NCI-H2171 (cell line): Measurements from ENCODE around the gene LMX1B.
"Not testable (repeated sequence)": the region's sequence is repeated elsewhere in the genome, so short reads cannot be mapped to it uniquely, and the experiment has no call there.

Experiments
- DNase-seq: peaks from one replicate; lab custom pipeline; 2025; lab: John Stamatoyannopoulos, UW

LMX1B gene

GRCh38 chr9:126697330-126697729, 83.6 kb downstream of the LMX1B start:
- DNase-seq, result no peak

GRCh38 chr9:126698251-126698650, 84.5 kb downstream of the LMX1B start:
- DNase-seq, result no peak

DNA sequence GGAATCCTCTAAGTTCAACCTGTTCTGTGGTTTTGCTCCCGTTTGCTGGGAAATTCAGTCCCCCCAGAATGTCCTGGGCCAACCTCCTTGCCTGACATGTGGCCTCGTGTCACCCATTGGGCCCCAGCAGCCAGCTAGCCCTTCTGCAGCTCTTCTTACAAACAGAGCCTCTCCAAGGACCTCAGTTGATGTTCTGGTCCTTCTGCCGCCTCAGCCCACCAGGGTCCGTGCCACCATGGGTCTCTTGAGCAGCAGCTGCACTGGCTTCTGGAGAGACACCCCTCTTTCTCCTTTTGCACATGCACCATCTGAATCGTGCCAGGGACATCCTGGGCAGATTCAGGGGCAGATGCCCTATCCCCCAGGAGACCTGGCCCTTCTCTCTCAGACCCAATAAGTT, 85.0 kb downstream of the LMX1B start:
- no peak for DNase-seq

DNA sequence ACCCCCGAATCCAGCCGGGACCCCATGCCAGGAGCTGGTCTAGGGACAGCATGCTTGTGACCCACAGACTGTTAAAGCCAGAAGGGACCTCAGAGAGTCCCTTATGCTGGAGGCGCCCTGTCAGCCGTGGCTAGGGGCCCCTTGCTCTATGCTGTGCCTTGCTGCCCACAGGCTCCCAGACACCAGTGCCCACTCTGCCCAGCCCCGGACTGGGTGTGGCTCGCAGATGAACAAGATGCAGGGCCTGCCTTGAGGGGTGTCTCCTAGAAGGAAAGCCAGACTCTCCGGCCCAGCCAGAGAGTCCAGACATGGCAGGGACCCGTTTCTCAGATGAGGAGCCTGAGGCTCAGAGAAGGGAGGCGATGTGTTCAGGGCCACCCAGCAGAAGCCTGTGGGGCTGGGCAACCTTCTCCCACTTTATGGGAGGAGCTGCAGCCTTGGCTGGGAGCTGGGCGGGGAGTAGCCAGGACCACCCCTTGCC, 85.7 kb downstream of the LMX1B start:
- no peak for DNase-seq

GRCh38 chr9:126700296-126700695, 86.6 kb downstream of the LMX1B start:
- no peak for DNase-seq

GRCh38 chr9:126700903-126701812, 87.4 kb downstream of the LMX1B start:
- DNase-seq, result no peak

DNA sequence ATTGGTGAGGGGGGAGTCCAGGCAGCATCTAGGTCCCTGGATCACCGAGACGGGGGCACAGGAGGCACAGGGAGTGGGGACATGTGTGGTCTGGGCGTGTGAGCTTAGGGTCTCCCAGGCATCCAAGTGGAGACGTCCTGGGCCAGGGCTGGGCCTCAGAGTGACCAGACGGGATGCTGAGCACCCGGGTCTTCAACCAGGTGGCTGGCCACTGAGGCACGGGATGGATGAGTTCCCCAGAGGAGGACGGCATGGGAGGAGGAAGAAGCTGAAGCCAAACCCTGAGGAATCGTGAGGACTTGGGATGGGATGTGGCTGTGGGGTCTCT, 88.0 kb downstream of the LMX1B start:
- DNase-seq, result no peak

- no peak for DNase-seq
Observed at GRCh38 chr9:126702151-126703001, 88.6 kb downstream of the LMX1B start.

DNA sequence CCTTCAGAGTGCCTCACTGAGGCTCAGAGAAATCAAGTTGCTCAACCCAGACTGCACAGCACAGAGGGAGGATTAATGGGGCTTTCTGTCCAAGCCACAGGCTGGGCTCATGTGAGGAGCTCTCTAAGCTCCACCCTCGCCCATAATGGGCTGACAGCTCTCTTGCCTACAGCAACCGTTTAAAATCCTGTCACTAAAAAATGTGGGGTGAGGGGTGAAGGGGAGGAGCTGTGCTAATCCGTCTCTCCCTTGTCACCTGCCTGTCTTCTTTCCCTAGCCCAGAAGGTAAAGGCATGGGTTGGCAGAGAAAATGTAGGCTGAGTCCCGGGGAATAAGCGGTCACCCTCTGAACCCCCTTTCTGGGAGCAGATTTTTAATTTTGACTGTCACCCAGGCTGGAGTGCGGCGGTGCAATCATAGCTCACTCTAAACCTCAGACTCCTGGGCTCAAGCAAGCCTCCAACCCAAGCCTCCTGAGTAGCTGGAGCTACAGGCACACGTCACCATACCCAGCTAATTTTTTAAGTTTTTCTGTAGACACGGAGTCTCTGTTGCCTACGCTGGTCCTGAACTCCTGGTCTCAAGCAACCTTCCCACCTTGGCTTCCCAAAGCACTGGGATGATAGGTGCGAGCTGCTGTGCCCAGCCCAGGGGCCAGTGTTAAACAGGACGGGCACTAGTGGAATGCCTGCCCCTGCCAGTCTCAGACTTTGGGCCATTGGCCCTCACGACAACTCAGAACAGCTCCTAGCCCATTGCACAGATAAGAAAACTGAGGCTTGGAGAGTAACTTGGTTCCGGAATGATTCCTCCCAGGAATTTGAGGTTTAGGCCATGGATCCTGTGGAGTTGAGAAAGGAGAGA, 89.5 kb downstream of the LMX1B start:
- no peak for DNase-seq

- no peak for DNase-seq
Observed at GRCh38 chr9:126703866-126704156, 90.1 kb downstream of the LMX1B start.

DNA sequence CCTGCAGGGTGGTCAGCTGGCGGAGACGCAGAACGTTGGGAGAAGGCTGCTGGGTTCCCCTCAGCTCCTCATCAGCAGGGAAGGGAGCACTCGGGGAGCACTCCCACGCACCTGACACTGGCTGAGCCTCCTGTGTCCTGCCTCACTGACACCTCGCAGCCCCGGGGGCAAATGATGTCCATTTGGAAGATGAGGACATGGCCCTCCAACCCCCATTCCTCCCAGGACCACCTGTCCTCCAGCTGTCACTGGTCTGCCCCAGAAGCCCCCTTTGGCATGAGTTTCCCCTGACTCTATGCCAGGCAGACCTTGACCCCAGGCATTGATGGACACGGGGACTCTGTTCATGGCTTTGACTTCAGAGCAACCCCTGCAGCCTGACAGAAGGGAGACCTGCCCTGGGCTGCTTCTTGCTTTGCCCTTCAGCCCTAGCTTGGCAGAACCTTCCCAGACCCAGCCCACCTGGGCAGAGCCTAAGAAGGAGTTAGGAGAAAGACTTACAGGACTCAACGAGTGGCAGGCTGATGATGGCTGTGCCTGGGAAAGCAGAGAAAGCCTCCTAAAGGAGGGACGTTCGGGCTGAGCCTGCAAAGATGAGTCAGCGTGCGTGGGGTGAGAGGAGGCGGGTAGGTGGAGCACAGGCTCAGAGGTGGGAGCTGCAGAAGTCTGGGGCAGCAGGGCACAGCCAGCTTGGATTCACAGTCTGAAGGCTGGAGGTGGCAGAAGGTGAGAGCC, 90.6 kb downstream of the LMX1B start:
- no peak for DNase-seq

DNA sequence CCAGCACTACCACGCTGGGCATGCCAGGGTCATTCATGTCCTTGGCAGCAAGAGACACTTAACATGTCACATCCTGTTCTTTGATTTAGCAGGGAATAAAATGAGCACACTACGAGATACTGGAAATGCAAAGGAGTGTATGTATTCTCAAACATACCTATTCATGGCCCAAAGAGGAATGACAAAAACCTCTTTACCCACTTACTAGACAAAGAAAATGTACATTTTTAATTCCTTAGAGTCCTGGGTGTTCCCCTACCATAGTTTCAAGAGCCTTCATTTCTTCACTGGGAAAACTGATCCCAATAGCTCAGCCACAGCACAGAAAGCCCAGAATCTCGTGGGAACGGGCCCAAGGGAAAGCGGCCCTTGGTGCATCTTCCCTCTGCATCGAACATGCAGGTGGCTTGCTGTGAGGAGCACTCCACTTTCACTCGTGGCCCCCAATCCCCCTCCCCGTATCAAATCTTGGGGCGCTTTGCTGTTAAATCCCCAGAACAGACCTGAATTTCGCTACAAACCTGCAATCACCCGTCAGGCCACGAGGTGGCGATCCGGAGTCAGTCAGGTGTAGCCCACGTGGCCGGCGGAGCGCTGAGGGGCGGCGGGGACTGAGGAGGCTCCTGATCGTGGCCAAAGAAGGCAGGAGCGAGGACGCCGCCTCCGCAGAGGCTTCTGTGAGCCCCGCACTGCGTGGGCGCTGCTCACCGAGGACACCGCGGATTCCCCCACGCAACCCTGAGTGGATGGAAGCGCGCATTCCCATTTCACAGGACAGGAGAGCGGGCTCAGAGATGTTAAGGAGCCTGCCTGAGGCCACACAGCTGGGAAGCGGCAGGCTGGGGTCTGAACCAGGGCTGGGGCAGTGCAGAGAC, 91.4 kb downstream of the LMX1B start:
- peak; percentile 59 for DNase-seq

GRCh38 chr9:126705767-126706697, 92.3 kb downstream of the LMX1B start:
- no peak for DNase-seq

GRCh38 chr9:126706698-126707053, 92.9 kb downstream of the LMX1B start:
- DNase-seq, result no peak

DNA sequence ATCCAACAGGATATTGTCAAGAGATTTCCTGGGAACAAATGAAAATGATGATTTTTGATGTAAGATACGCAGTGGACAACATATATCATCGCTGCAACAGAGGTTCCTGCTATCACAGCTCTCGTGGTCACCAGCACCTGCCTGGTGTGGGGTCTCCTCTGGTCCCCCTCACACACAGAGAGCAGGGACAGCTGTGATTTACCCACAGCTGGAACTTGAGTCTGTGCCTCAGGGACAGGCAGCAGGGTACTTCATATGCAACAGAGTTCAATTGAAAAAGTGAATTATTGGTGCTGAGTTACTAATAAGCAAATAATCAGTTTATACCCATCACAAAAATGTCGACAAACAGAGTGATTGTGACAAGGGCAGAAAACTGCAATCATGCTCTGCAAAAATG, 93.4 kb downstream of the LMX1B start:
- no peak for DNase-seq

GRCh38 chr9:126707712-126708111, 94.0 kb downstream of the LMX1B start:
- DNase-seq, result not testable (repeated sequence)

DNA sequence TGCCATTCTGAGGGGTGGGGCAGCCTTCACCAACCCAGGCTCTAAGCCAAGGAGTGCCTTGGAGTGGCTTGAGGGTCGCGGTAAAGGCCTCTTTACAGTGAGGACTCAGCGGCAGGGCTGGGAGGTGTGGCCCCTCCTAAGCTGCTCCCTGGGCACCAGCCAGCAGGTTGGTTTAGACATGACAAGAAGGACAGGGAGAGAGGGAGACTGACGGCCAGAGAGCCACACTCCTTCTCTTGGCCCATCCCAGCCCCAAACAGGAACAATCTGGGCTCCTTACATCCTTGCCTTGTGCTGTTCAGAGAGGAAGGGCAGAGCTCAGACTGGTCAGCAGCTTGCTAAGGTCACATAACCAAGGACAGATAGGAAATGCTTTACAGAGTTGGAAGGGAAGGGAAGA, 94.5 kb downstream of the LMX1B start:
- no peak for DNase-seq

- no peak for DNase-seq
Observed at GRCh38 chr9:126709241-126709640, 95.5 kb downstream of the LMX1B start.

GRCh38 chr9:126715382-126715781, 101.7 kb downstream of the LMX1B start:
- no peak for DNase-seq

DNA sequence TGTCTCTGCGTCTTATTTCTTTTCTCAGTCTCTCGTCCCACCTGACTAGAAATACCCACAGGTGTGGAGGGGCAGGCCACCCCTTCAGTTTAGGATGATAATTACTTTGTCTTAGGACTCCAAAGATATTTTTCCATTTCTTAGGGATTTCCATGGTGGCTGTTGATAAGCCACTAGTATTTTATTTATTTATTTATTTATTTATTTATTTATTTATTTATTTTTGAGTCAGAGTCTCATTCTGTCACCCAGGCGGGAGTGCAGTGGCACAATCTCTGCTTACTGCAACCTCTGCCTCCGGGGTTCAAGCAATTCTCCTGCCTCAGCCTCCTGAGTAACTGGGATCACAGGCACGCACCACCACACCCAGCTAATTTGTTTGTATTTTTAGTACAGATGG, 103.7 kb downstream of the LMX1B start:
- not testable (repeated sequence) for DNase-seq
